ENCODE measurements around the gene UNC13A. TPM values are rescaled to one million over a fixed set of nuclear protein-coding genes. Genes with fewer than 3 reads are reported as not detected.

UNC13A gene
- total RNA-seq, 1 experiment from 2014 or later = 41.1 TPM

GRCh38 chr19:17615889-17616685 lies 72.1 kb downstream of the UNC13A start (continued):
- no peak for TF ChIP-seq ARID4B (CRISPR knock-in tag; IDR thresholded peaks at IDR 0.05; ENCODE audit: borderline replicate concordance)
- no peak for TF ChIP-seq ZNF219 (CRISPR knock-in tag; IDR thresholded peaks at IDR 0.05; ENCODE audit: borderline replicate concordance)
- TF ChIP-seq ZNF121 (CRISPR knock-in tag; IDR thresholded peaks at IDR 0.05) = no peak

GRCh38 chr19:17614476-17614875 lies 73.7 kb downstream of the UNC13A start:
- ChIA-PET POLR2A (no interaction called here), CTCF (interaction anchor here (3.0 kb wide), 1 partner anchor 8 kb away, joined by 21 read pairs; no protein-coding TSS in a partner anchor)
- no peak overlapping the region for H3K4me3 Mint-ChIP-seq
- TF ChIP-seq TEAD4 (CRISPR knock-in tag; IDR thresholded peaks at IDR 0.05) (no peak), EMX1 (CRISPR knock-in tag; IDR thresholded peaks at IDR 0.05) (no peak), ZBTB43 (CRISPR knock-in tag; IDR thresholded peaks at IDR 0.05) (no peak), ZNF532 (CRISPR knock-in tag; IDR thresholded peaks at IDR 0.05; ENCODE audit: borderline replicate concordance) (no peak), FOXP4 (CRISPR knock-in tag; IDR thresholded peaks at IDR 0.05) (no peak), ZNF396 (CRISPR knock-in tag; IDR thresholded peaks at IDR 0.05; ENCODE audit: borderline replicate concordance) (no peak), ELF4 (CRISPR knock-in tag; IDR thresholded peaks at IDR 0.05; ENCODE audit: low read depth) (no peak), ARID4B (CRISPR knock-in tag; IDR thresholded peaks at IDR 0.05; ENCODE audit: borderline replicate concordance) (no peak), ZNF423 (CRISPR knock-in tag; IDR thresholded peaks at IDR 0.05) (no peak), IRF1 (CRISPR knock-in tag; IDR thresholded peaks at IDR 0.05) (no peak), CREM (CRISPR knock-in tag; IDR thresholded peaks at IDR 0.05) (no peak), ZNF317 (CRISPR knock-in tag; IDR thresholded peaks at IDR 0.05; ENCODE audit: borderline replicate concordance, low read depth) (no peak), ETV6 (CRISPR knock-in tag; IDR thresholded peaks at IDR 0.05) (no peak), JUN (CRISPR knock-in tag; IDR thresholded peaks at IDR 0.05) (no peak)
- H3K27ac Mint-ChIP-seq = no peak overlapping the region
- ATAC-seq = no peak
- H3K4me1 Mint-ChIP-seq = peaks cover 9% of the 10 kb centered on the region
- H3K27me3 Mint-ChIP-seq (ENCODE audit: low read depth) = no peaks in the 10 kb centered on the region
- H3K36me3 Mint-ChIP-seq = peaks cover 35% of the 10 kb centered on the region
- no peak for DNase-seq (ENCODE audit: low spot score)
- no peaks in the 10 kb centered on the region for H3K9me3 Mint-ChIP-seq

All from WTC11 (cell line).